ENCODE results near the gene FHOD3.

FHOD3 gene

GRCh38 chr18:36561046-36561445 lies 263.5 kb downstream of the FHOD3 start:
- Histone ChIP-seq H3K4me1 (ENCODE audit: control insufficient read depth, insufficient read depth, low read length, poor library complexity, severe bottlenecking) (no peaks in the 10 kb centered on the region), H3K27me3 (replicated peaks; ENCODE audit: control insufficient read depth, insufficient read depth, low read length, poor library complexity, severe bottlenecking) (no peaks in the 10 kb centered on the region), H3K4me3 (ENCODE audit: insufficient read depth, low read depth, low read length, poor library complexity, severe bottlenecking) (no peak overlapping the region), H3K27ac (ENCODE audit: insufficient read depth, low read length, poor library complexity, severe bottlenecking) (no peak overlapping the region), H3K9me3 (ENCODE audit: control insufficient read depth, low read length) (no peaks in the 10 kb centered on the region), H3K36me3 (ENCODE audit: control insufficient read depth, insufficient read depth, low read length) (no peaks in the 10 kb centered on the region)
- no peak for DNase-seq

DNA sequence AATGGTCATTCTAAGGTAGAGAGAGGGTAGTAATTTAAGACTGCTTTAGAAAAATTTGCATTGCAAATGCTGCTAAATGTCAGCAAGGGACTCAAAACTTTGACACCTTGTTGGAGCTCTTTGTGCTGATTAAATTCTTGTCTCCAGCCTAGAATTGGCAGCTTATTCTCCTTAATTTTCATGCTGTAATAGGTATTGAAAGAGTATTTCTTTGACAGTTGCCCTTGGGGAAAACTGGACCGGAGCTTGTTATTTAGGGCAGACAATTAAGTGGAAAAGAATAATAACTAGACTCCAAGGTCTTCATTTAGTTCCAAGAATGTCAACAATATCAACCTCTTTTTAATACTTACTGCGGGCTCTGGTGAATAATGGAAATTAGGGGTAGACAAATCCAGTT lies 267.3 kb downstream of the FHOD3 start:
- DNase-seq, result no peak
- Histone ChIP-seq H3K27me3 (replicated peaks; ENCODE audit: control insufficient read depth, insufficient read depth, low read length, poor library complexity, severe bottlenecking) (no peaks in the 10 kb centered on the region), H3K27ac (ENCODE audit: insufficient read depth, low read length, poor library complexity, severe bottlenecking) (no peak overlapping the region), H3K4me3 (ENCODE audit: insufficient read depth, low read depth, low read length, poor library complexity, severe bottlenecking) (no peak overlapping the region), H3K4me1 (ENCODE audit: control insufficient read depth, insufficient read depth, low read length, poor library complexity, severe bottlenecking) (no peaks in the 10 kb centered on the region), H3K9me3 (ENCODE audit: control insufficient read depth, low read length) (no peaks in the 10 kb centered on the region), H3K36me3 (ENCODE audit: control insufficient read depth, insufficient read depth, low read length) (no peaks in the 10 kb centered on the region)

DNA sequence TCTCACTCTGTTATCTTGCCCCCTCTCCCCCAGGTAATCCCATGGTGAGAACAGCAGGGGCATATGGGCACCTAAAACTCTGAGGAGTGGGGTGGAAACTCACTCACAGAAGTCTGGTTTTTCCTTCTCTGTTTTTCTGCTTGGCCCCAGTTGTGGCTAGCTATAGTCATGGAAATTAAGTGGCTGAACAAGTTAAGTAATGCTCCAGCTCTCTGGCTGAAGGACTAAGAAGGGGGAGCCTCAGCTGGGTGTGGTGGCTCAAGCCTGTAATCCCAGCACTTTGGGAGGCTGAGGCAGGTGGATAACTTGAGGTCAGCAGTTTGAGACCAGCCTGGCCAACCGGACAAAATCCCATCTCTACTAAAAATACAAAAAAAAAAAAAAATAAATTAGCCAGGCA lies 270.3 kb downstream of the FHOD3 start:
- Histone ChIP-seq H3K9me3 (ENCODE audit: control insufficient read depth, low read length) (no peaks in the 10 kb centered on the region), H3K4me3 (ENCODE audit: insufficient read depth, low read depth, low read length, poor library complexity, severe bottlenecking) (no peak overlapping the region), H3K4me1 (ENCODE audit: control insufficient read depth, insufficient read depth, low read length, poor library complexity, severe bottlenecking) (no peaks in the 10 kb centered on the region), H3K36me3 (ENCODE audit: control insufficient read depth, insufficient read depth, low read length) (no peaks in the 10 kb centered on the region), H3K27ac (ENCODE audit: insufficient read depth, low read length, poor library complexity, severe bottlenecking) (no peak overlapping the region), H3K27me3 (replicated peaks; ENCODE audit: control insufficient read depth, insufficient read depth, low read length, poor library complexity, severe bottlenecking) (no peaks in the 10 kb centered on the region)
- DNase-seq, result no peak

- H3K9me3 ChIP-seq (ENCODE audit: control insufficient read depth, low read length), result no peaks in the 10 kb centered on the region
- DNase-seq, result no peak
- no peak overlapping the region for H3K27ac ChIP-seq (ENCODE audit: insufficient read depth, low read length, poor library complexity, severe bottlenecking)
- no peak overlapping the region for H3K4me3 ChIP-seq (ENCODE audit: insufficient read depth, low read depth, low read length, poor library complexity, severe bottlenecking)
- no peaks in the 10 kb centered on the region for H3K4me1 ChIP-seq (ENCODE audit: control insufficient read depth, insufficient read depth, low read length, poor library complexity, severe bottlenecking)
- H3K27me3 ChIP-seq (replicated peaks; ENCODE audit: control insufficient read depth, insufficient read depth, low read length, poor library complexity, severe bottlenecking), result no peaks in the 10 kb centered on the region
- H3K36me3 ChIP-seq (ENCODE audit: control insufficient read depth, insufficient read depth, low read length), result no peaks in the 10 kb centered on the region
Measured at GRCh38 chr18:36568487-36568886, 271.0 kb downstream of the FHOD3 start.

- DNase-seq, result no peak
- no peaks in the 10 kb centered on the region for H3K9me3 ChIP-seq (ENCODE audit: control insufficient read depth, low read length)
- H3K36me3 ChIP-seq (ENCODE audit: control insufficient read depth, insufficient read depth, low read length), result no peaks in the 10 kb centered on the region
- H3K27me3 ChIP-seq (replicated peaks; ENCODE audit: control insufficient read depth, insufficient read depth, low read length, poor library complexity, severe bottlenecking), result no peaks in the 10 kb centered on the region
- no peaks in the 10 kb centered on the region for H3K4me1 ChIP-seq (ENCODE audit: control insufficient read depth, insufficient read depth, low read length, poor library complexity, severe bottlenecking)
- no peak overlapping the region for H3K4me3 ChIP-seq (ENCODE audit: insufficient read depth, low read depth, low read length, poor library complexity, severe bottlenecking)
- H3K27ac ChIP-seq (ENCODE audit: insufficient read depth, low read length, poor library complexity, severe bottlenecking), result no peak overlapping the region
Measured at GRCh38 chr18:36572135-36572856, 274.8 kb downstream of the FHOD3 start.

GRCh38 chr18:36576339-36576738 lies 278.8 kb downstream of the FHOD3 start:
- no peak for DNase-seq
- no peaks in the 10 kb centered on the region for H3K36me3 ChIP-seq (ENCODE audit: control insufficient read depth, insufficient read depth, low read length)
- no peak overlapping the region for H3K4me3 ChIP-seq (ENCODE audit: insufficient read depth, low read depth, low read length, poor library complexity, severe bottlenecking)
- H3K9me3 ChIP-seq (ENCODE audit: control insufficient read depth, low read length), result no peaks in the 10 kb centered on the region
- H3K27ac ChIP-seq (ENCODE audit: insufficient read depth, low read length, poor library complexity, severe bottlenecking), result no peak overlapping the region
- H3K4me1 ChIP-seq (ENCODE audit: control insufficient read depth, insufficient read depth, low read length, poor library complexity, severe bottlenecking), result no peaks in the 10 kb centered on the region
- no peaks in the 10 kb centered on the region for H3K27me3 ChIP-seq (replicated peaks; ENCODE audit: control insufficient read depth, insufficient read depth, low read length, poor library complexity, severe bottlenecking)

GRCh38 chr18:36578871-36579710 lies 281.6 kb downstream of the FHOD3 start:
- H3K9me3 ChIP-seq (ENCODE audit: control insufficient read depth, low read length), result no peaks in the 10 kb centered on the region
- no peaks in the 10 kb centered on the region for H3K27me3 ChIP-seq (replicated peaks; ENCODE audit: control insufficient read depth, insufficient read depth, low read length, poor library complexity, severe bottlenecking)
- H3K4me1 ChIP-seq (ENCODE audit: control insufficient read depth, insufficient read depth, low read length, poor library complexity, severe bottlenecking), result no peaks in the 10 kb centered on the region
- H3K36me3 ChIP-seq (ENCODE audit: control insufficient read depth, insufficient read depth, low read length), result no peaks in the 10 kb centered on the region
- H3K4me3 ChIP-seq (ENCODE audit: insufficient read depth, low read depth, low read length, poor library complexity, severe bottlenecking), result no peak overlapping the region
- no peak overlapping the region for H3K27ac ChIP-seq (ENCODE audit: insufficient read depth, low read length, poor library complexity, severe bottlenecking)
- DNase-seq, result no peak

- Histone ChIP-seq H3K27me3 (replicated peaks; ENCODE audit: control insufficient read depth, insufficient read depth, low read length, poor library complexity, severe bottlenecking) (no peaks in the 10 kb centered on the region), H3K27ac (ENCODE audit: insufficient read depth, low read length, poor library complexity, severe bottlenecking) (no peak overlapping the region), H3K36me3 (ENCODE audit: control insufficient read depth, insufficient read depth, low read length) (no peaks in the 10 kb centered on the region), H3K9me3 (ENCODE audit: control insufficient read depth, low read length) (no peaks in the 10 kb centered on the region), H3K4me1 (ENCODE audit: control insufficient read depth, insufficient read depth, low read length, poor library complexity, severe bottlenecking) (no peaks in the 10 kb centered on the region), H3K4me3 (ENCODE audit: insufficient read depth, low read depth, low read length, poor library complexity, severe bottlenecking) (no peak overlapping the region)
- no peak for DNase-seq
Measured at GRCh38 chr18:36580266-36580665, 282.8 kb downstream of the FHOD3 start.

DNA sequence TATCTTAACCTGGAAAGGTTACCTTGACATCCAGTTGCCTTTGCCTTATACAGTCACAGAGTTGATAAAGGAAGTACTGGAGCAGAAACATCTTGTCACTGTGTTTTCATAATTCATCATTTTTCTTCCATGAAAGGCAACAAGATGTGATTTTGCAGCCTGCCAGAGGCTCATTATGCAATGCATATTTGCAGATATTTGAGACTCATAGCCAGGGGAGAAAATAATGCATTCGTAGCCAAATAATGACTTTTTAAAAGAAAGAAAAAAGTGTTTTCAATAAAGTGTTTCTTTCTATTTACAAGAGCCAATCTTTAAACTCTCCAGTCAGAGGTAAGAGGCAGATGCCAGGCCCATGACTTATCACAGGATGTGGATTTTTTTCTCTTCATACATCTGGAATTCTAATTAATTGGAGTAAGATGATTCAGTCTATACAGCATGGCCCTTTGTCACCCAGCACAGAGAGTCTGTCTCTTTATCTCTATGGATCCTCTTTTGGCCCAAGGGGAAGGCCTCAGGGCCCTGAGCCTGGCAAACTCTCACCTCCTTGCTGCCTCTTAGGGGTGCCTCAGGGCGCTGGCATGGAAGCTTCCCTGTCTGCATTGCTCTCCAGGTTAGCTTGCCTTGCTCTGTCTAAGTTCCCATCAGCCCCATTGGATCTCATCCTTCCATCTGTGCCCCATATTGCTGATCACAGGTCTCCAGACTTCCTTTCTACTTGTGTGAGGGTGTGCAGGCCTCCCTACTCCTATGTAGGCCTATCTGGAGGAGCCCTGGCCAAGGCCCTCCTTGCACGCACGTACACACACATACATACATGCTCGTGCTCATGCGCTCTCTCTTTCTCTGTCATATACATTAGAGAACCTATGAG lies 283.6 kb downstream of the FHOD3 start:
- Histone ChIP-seq H3K4me3 (ENCODE audit: insufficient read depth, low read depth, low read length, poor library complexity, severe bottlenecking) (no peak overlapping the region), H3K27ac (ENCODE audit: insufficient read depth, low read length, poor library complexity, severe bottlenecking) (no peak overlapping the region), H3K4me1 (ENCODE audit: control insufficient read depth, insufficient read depth, low read length, poor library complexity, severe bottlenecking) (no peaks in the 10 kb centered on the region), H3K36me3 (ENCODE audit: control insufficient read depth, insufficient read depth, low read length) (no peaks in the 10 kb centered on the region), H3K27me3 (replicated peaks; ENCODE audit: control insufficient read depth, insufficient read depth, low read length, poor library complexity, severe bottlenecking) (no peaks in the 10 kb centered on the region), H3K9me3 (ENCODE audit: control insufficient read depth, low read length) (no peaks in the 10 kb centered on the region)
- DNase-seq, result no peak
